Esophagus muscularis mucosa (tissue), 4 donors: ENCODE results near the gene LRRC26. TPM values are rescaled to one million over a fixed set of nuclear protein-coding genes. Genes with fewer than 3 reads are reported as not detected.

Experiments used
- DNase-seq: peaks from one replicate; pipeline ENCODE4 v3.0.0-alpha.2; 2017; ENCODE audit errors: extremely low spot score
- H3K27ac ChIP-seq, 4 donors: fragments of 200-600 bp; sonication (generic); replicated peaks in 1 of 4; 1 replicate in 3 of 4; 2 replicates in 1 of 4; pipeline ENCODE4 v1.5.1; 2016 to 2019; ENCODE audit warnings: mild to moderate bottlenecking in 1 of 4
- H3K27me3 ChIP-seq, 4 donors: fragments of 200-600 bp; sonication (generic); one replicate each; pipeline versions ENCODE4 v1.5.1 to v1.6.0; 2016 to 2019
- H3K36me3 ChIP-seq, 4 donors: fragments of 200-600 bp; sonication (generic); one replicate each; pipeline ENCODE4 v1.5.1; 2016 to 2019
- H3K4me1 ChIP-seq, 4 donors: fragments of 200-600 bp; sonication (generic); one replicate each; pipeline ENCODE4 v1.5.1; 2016 to 2019
- H3K4me3 ChIP-seq, 4 donors: fragments of 200-600 bp; sonication (generic); 1 replicate in 2 of 4; 2 replicates in 2 of 4; pipeline ENCODE4 v1.5.1; 2016 to 2019; ENCODE audit warnings: mild to moderate bottlenecking in 4 of 4, moderate library complexity in 1 of 4
- H3K9me3 ChIP-seq, 4 donors: fragments of 200-600 bp; sonication (generic); 1 replicate in 3 of 4; 2 replicates in 1 of 4; pipeline ENCODE4 v1.5.1; 2016 to 2019
- EP300 ChIP-seq: sonication (generic); formaldehyde crosslinking; IDR thresholded peaks from one replicate; pipeline ENCODE4 v1.6.1; 2017; ENCODE audit warnings: antibody characterized with exemption
- POLR2A ChIP-seq: fragments of 450-650 bp; IDR thresholded peaks from one replicate; pipeline ENCODE4 v1.6.1; 2017; ENCODE audit warnings: antibody characterized with exemption, moderate library complexity, mild to moderate bottlenecking, low read depth
- POLR2AphosphoS5 ChIP-seq, 2 donors: sonication (generic); formaldehyde crosslinking; IDR thresholded peaks; one replicate each; pipeline ENCODE4 v1.6.1; 2017; ENCODE audit warnings: antibody characterized with exemption in 2 of 2
- WGBS: methylation state at CpG from one replicate; pipeline ENCODE4 v1.1.5; 2018; 5-methylcytosine and 5-hydroxymethylcytosine counted together
- intact Hi-C: fragments of 100-400 bp; cut with DNase I; formaldehyde crosslinking; loops from one replicate; pipeline ENCODE4 v1.15.1; 2023
- total RNA-seq, 4 donors: library from RNA; depleted of rRNA; stranded (reverse); fragments of >200 nt; gene quantifications; one replicate each; pipeline versions ENCODE4 v1.1.0 to v1.2.1, GENCODE V29; 2016
- TF ChIP-seq, protein P1 (sequence below), 3 experiments: fragments of 200-600 bp in 2 of 3; fragments of 450-650 bp in 1 of 3; sonication (generic) in 2 of 3; IDR thresholded peaks; one replicate each; pipeline ENCODE4 v1.5.1; 2017 to 2019; ENCODE audit warnings: antibody characterized with exemption in 3 of 3, mild to moderate bottlenecking in 2 of 3, moderate library complexity in 1 of 3

The LRRC26 gene
- total RNA-seq, 4 donors from 2014 or later, result not detected

- TF ChIP-seq EP300, result no peak
- TF ChIP-seq POLR2AphosphoS5 (IDR thresholded peaks at IDR 0.05), result no peak
- TF ChIP-seq, protein P1, sequence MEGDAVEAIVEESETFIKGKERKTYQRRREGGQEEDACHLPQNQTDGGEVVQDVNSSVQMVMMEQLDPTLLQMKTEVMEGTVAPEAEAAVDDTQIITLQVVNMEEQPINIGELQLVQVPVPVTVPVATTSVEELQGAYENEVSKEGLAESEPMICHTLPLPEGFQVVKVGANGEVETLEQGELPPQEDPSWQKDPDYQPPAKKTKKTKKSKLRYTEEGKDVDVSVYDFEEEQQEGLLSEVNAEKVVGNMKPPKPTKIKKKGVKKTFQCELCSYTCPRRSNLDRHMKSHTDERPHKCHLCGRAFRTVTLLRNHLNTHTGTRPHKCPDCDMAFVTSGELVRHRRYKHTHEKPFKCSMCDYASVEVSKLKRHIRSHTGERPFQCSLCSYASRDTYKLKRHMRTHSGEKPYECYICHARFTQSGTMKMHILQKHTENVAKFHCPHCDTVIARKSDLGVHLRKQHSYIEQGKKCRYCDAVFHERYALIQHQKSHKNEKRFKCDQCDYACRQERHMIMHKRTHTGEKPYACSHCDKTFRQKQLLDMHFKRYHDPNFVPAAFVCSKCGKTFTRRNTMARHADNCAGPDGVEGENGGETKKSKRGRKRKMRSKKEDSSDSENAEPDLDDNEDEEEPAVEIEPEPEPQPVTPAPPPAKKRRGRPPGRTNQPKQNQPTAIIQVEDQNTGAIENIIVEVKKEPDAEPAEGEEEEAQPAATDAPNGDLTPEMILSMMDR (IDR thresholded peaks at IDR 0.05), result no peak
- TF ChIP-seq POLR2A, result no peak
- 95% methylated on average over 7 of the region's 7 CpGs for WGBS
- H3K36me3 ChIP-seq, result no peaks in the 10 kb centered on the region
- peaks cover 0 to 74% (median 24%) of the 10 kb centered on the region in 4 donors for H3K27me3 ChIP-seq
- intact Hi-C loops, result no loop called here
- peaks cover 6 to 15% (median 9%) of the 10 kb centered on the region in 4 donors for H3K4me1 ChIP-seq
- no peak overlapping the region for H3K4me3 ChIP-seq
- no peaks in the 10 kb centered on the region for H3K9me3 ChIP-seq
- no peak overlapping the region for H3K27ac ChIP-seq
- DNase-seq, result no peak
Observed at GRCh38 chr9:137152844-137153405, 16.9 kb downstream of the LRRC26 start.

DNA sequence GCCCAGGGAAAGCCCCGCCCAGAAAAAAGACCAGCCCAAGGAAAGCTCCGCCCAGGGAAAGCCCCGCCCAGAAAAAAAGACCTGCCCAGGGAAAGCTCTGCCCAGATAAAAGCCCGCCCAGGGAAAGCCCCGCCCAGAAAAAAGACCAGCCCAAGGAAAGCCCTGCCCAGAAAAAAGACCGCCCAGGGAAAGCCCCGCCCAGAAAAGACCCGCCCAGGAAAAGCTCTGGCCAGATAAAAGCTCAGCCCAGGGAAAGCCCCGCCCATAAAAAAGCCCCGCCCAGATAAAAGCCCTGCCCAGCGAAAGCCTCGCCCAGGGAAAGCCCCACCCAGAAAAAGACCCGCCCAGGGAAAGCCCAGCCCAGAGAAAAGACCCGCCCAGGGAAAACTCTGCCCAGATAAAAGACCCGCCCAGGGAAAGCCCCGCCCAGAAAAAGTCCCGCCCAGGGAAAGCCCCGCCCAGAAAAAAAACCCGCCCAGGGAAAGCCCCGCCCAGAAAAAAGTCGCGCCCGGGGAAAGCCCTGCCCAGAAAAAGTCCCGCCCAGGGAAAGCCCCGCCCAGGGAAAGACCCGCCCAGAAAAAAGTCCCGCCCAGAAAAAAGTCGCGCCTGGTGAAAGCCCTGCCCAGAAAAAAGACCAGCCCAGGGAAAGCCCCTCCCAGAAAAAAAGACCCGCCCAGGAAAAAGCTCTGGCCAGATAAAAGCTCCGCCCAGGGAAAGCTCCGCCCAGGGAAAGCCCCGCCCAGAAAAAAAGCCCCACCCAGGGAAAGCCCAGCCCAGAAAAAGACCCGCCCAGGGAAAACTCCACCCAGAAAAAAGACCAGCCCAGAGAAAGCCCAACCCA lies 19.0 kb downstream of the LRRC26 start:
- intact Hi-C loops, result no loop called here
- no peak for DNase-seq
- no peak overlapping the region for H3K4me3 ChIP-seq
- H3K27ac ChIP-seq, result no peak overlapping the region
- no peaks in the 10 kb centered on the region for H3K36me3 ChIP-seq
- H3K4me1 ChIP-seq, result no peaks in the 10 kb centered on the region
- TF ChIP-seq EP300, result no peak
- no peak for TF ChIP-seq POLR2A
- TF ChIP-seq, protein P1 (IDR thresholded peaks at IDR 0.05), result no peak
- WGBS, result 24% methylated on average over 32 of the region's 34 CpGs
- H3K27me3 ChIP-seq, result peaks cover 0 to 74% (median 10%) of the 10 kb centered on the region in 4 donors
- no peaks in the 10 kb centered on the region for H3K9me3 ChIP-seq

- WGBS, result 39% methylated on average over 12 of the region's 20 CpGs
- DNase-seq, result no peak
- TF ChIP-seq, protein P1 (IDR thresholded peaks at IDR 0.05), result no peak
- no peak for TF ChIP-seq POLR2A
- no peak for TF ChIP-seq EP300
- no peak for TF ChIP-seq POLR2AphosphoS5 (IDR thresholded peaks at IDR 0.05)
- no peaks in the 10 kb centered on the region for H3K4me1 ChIP-seq
- H3K27ac ChIP-seq, result no peak overlapping the region
- no peaks in the 10 kb centered on the region for H3K36me3 ChIP-seq
- H3K4me3 ChIP-seq, result no peak overlapping the region
- intact Hi-C loops, result no loop called here
- peaks cover 0 to 72% (median 8%) of the 10 kb centered on the region in 4 donors for H3K27me3 ChIP-seq
- no peaks in the 10 kb centered on the region for H3K9me3 ChIP-seq
Observed at GRCh38 chr9:137149942-137150616, 19.8 kb downstream of the LRRC26 start.

- WGBS, result 84% methylated on average over 5 of the region's 5 CpGs
- Histone ChIP-seq H3K4me1 (no peaks in the 10 kb centered on the region), H3K4me3 (no peak overlapping the region), H3K27me3 (peaks cover 0 to 67% (median 8%) of the 10 kb centered on the region in 4 donors), H3K9me3 (no peaks in the 10 kb centered on the region), H3K36me3 (no peaks in the 10 kb centered on the region), H3K27ac (no peak overlapping the region)
- TF ChIP-seq, protein P1 (IDR thresholded peaks at IDR 0.05), result no peak
- TF ChIP-seq POLR2A, result no peak
- no peak for TF ChIP-seq EP300
- TF ChIP-seq POLR2AphosphoS5 (IDR thresholded peaks at IDR 0.05), result no peak
- intact Hi-C loops, result no loop called here
- no peak for DNase-seq
Observed at GRCh38 chr9:137149363-137149762, 20.5 kb downstream of the LRRC26 start.
